Measurements from ENCODE around the gene C17orf107. TPM values are rescaled to one million over a fixed set of nuclear protein-coding genes. Genes with fewer than 3 reads are reported as not detected.

The C17orf107 gene
- total RNA-seq, 1 donor from 2014 or later = 0.39 TPM

- peak in 1 of 2 donors; percentile 36 for DNase-seq (ENCODE audit: low read depth in 2 of 2)
Measured at GRCh38 chr17:4934173-4934979, 35.0 kb downstream of the C17orf107 start.

GRCh38 chr17:4935650-4936049 lies 36.3 kb downstream of the C17orf107 start:
- DNase-seq (ENCODE audit: low read depth in 2 of 2) = no peak

- DNase-seq (ENCODE audit: low read depth in 2 of 2) = no peak
Measured at GRCh38 chr17:4936436-4936835, 37.1 kb downstream of the C17orf107 start.

GRCh38 chr17:4937553-4937952 lies 38.2 kb downstream of the C17orf107 start:
- no peak for DNase-seq (ENCODE audit: low read depth in 2 of 2)

GRCh38 chr17:4938069-4938491 lies 38.7 kb downstream of the C17orf107 start:
- DNase-seq (ENCODE audit: low read depth in 2 of 2) = no peak

GRCh38 chr17:4938688-4939545 lies 39.6 kb downstream of the C17orf107 start:
- DNase-seq (ENCODE audit: low read depth in 2 of 2) = peak in 1 of 2 donors; percentile 23

GRCh38 chr17:4939546-4939795 lies 40.1 kb downstream of the C17orf107 start:
- no peak for DNase-seq (ENCODE audit: low read depth in 2 of 2)

- DNase-seq (ENCODE audit: low read depth in 2 of 2) = peak; percentile 100
Measured at GRCh38 chr17:4939796-4940554, 40.6 kb downstream of the C17orf107 start, which contains the start of the genes RNF167 and SLC25A11. TSS of gene RNF167 (plus strand) at chr17:4940268. CDS start at chr17:4940910, 642 bp downstream. TSS of gene SLC25A11 (minus strand) at chr17:4940046. CDS start at chr17:4939910, 136 bp downstream.

GRCh38 chr17:4940555-4941318 lies 41.4 kb downstream of the C17orf107 start:
- no peak for DNase-seq (ENCODE audit: low read depth in 2 of 2)

- no peak for DNase-seq (ENCODE audit: low read depth in 2 of 2)
Measured at GRCh38 chr17:4941319-4941610, 41.9 kb downstream of the C17orf107 start.

GRCh38 chr17:4942760-4943508 lies 43.6 kb downstream of the C17orf107 start:
- no peak for DNase-seq (ENCODE audit: low read depth in 2 of 2)

- no peak for DNase-seq (ENCODE audit: low read depth in 2 of 2)
Measured at GRCh38 chr17:4944163-4944553, 44.8 kb downstream of the C17orf107 start.

GRCh38 chr17:4944554-4945175 lies 45.3 kb downstream of the C17orf107 start:
- DNase-seq (ENCODE audit: low read depth in 2 of 2) = no peak

- peak in 1 of 2 donors; percentile 85 for DNase-seq (ENCODE audit: low read depth in 2 of 2)
Measured at GRCh38 chr17:4945176-4945943, 46.0 kb downstream of the C17orf107 start.

- no peak for DNase-seq (ENCODE audit: low read depth in 2 of 2)
Measured at GRCh38 chr17:4945944-4946280, 46.6 kb downstream of the C17orf107 start.

- DNase-seq (ENCODE audit: low read depth in 2 of 2) = no peak
Measured at GRCh38 chr17:4946312-4946976, 47.1 kb downstream of the C17orf107 start.

GRCh38 chr17:4947010-4947410 lies 47.7 kb downstream of the C17orf107 start:
- peak in 1 of 2 donors; percentile 19 for DNase-seq (ENCODE audit: low read depth in 2 of 2)

- DNase-seq (ENCODE audit: low read depth in 2 of 2) = peak; percentile 31 to 45
Measured at GRCh38 chr17:4947411-4948165, 48.3 kb downstream of the C17orf107 start.

All from dermis microvascular lymphatic vessel endothelial cell (primary cell).